Panc1 (cell line): ENCODE measurements around the gene GABRA4. TPM values are rescaled to one million over a fixed set of nuclear protein-coding genes. Genes with fewer than 3 reads are reported as not detected.

Experiments used
- ATAC-seq: fragments of 200-7000 bp; cut with Tn5 transposase; 2 replicates; pipeline ENCODE4 v1.9.1; 2020; ENCODE audit warnings: mild to moderate bottlenecking, moderate library complexity
- BruUV-seq: library from RNA; stranded (reverse); fragments of 400-500 nt; replicated peaks from 2 replicates; lab custom pipeline; 2021; lab: Mats Ljungman, UMichigan
- CTCF ChIA-PET: fragments of 300-600 bp; sonication (Branson Sonifier 250); formaldehyde crosslinking; loops from one replicate; lab custom pipeline; 2022; ENCODE audit warnings: antibody characterized with exemption; lab: Charles Lee
- POLR2A ChIA-PET: fragments of 300-600 bp; sonication (Branson Sonifier 250); formaldehyde crosslinking; loops from one replicate; lab custom pipeline; 2022; ENCODE audit warnings: antibody characterized with exemption; lab: Charles Lee
- DNase-seq: peaks from one replicate; pipeline ENCODE4 v3.0.0-alpha.2; 2010; ENCODE audit warnings: low read depth, low spot score
- H3K27ac ChIP-seq: 2 replicates; pipeline ENCODE4 v1.5.1; 2011; ENCODE audit warnings: mild to moderate bottlenecking, low read length, inconsistent platforms
- H3K27me3 ChIP-seq: fragments of 200-500 bp; sonication (Bioruptor generic); 2 replicates; pipeline ENCODE4 v1.6.0; 2014; ENCODE audit warnings: low read length, inconsistent platforms; ENCODE audit not compliant: control insufficient read depth, insufficient read depth
- H3K36me3 ChIP-seq: fragments of 200-500 bp; sonication (Bioruptor generic); 2 replicates; pipeline ENCODE4 v1.5.1; 2014; ENCODE audit warnings: inconsistent platforms, mild to moderate bottlenecking, low read length, moderate library complexity; ENCODE audit not compliant: control insufficient read depth, insufficient read depth
- H3K4me1 ChIP-seq: 2 replicates; pipeline ENCODE4 v1.5.1; 2011; ENCODE audit warnings: inconsistent platforms, mild to moderate bottlenecking, low read length, moderate library complexity; ENCODE audit not compliant: control insufficient read depth, insufficient read depth
- H3K4me3 ChIP-seq, 2 experiments: 2 replicates each; pipeline ENCODE4 v1.5.1; 2011 to 2012; ENCODE audit warnings: low read depth in 2 of 2, low read length in 2 of 2, mild to moderate bottlenecking in 2 of 2, inconsistent platforms in 1 of 2, moderate library complexity in 1 of 2
- H3K9me3 ChIP-seq: fragments of 200-500 bp; sonication (Bioruptor generic); 2 replicates; pipeline ENCODE4 v1.5.1; 2014; ENCODE audit warnings: low read depth, mild to moderate bottlenecking, inconsistent platforms, low read length, moderate library complexity; ENCODE audit not compliant: control insufficient read depth, insufficient read depth
- POLR2AphosphoS5 ChIP-seq: IDR thresholded peaks from 2 replicates; pipeline ENCODE4 v1.6.1; 2012; ENCODE audit warnings: mild to moderate bottlenecking, low read depth, low read length, moderate library complexity
- SIN3A ChIP-seq: IDR thresholded peaks from 2 replicates; pipeline ENCODE4 v1.6.1; 2012; ENCODE audit warnings: low read depth, mild to moderate bottlenecking, low read length, moderate library complexity, borderline replicate concordance; ENCODE audit not compliant: insufficient read depth
- TCF7L2 ChIP-seq: IDR thresholded peaks from 2 replicates; pipeline ENCODE4 v1.6.1; 2011; ENCODE audit warnings: mild to moderate bottlenecking, low read depth, low read length, inconsistent platforms
- in situ Hi-C: cut with HindIII; loops from 2 replicates; pipeline ENCODE4 v1.10.0; 2016; ENCODE audit warnings: low sequenced_read_pairs, low pct_unique_long_range_greater_than_20kb
- intact Hi-C: fragments of 100-400 bp; cut with micrococcal nuclease; formaldehyde crosslinking; loops from one replicate; pipeline ENCODE4 v1.10.0; 2022; ENCODE audit not compliant: unreplicated experiment
- total RNA-seq: library from RNA; stranded (reverse); gene quantifications from one replicate; pipeline ENCODE4 v1.2.1, GENCODE V29; 2021; ENCODE audit not compliant: unreplicated experiment
- TF ChIP-seq, protein P1 (sequence below): fragments of 450-650 bp; IDR thresholded peaks from 2 replicates; pipeline ENCODE4 v1.5.1; 2017; ENCODE audit warnings: mild to moderate bottlenecking
- TF ChIP-seq, protein P2 (sequence below), 2 experiments: IDR thresholded peaks; 2 replicates each; pipeline ENCODE4 v1.6.1; 2011 to 2012; ENCODE audit warnings: low read depth in 2 of 2, control low read depth in 1 of 2, low read length in 1 of 2, mild to moderate bottlenecking in 1 of 2, moderate library complexity in 1 of 2; ENCODE audit not compliant: insufficient read depth in 1 of 2

Gene GABRA4
- total RNA-seq, 1 experiment from 2014 or later, result not detected

DNA sequence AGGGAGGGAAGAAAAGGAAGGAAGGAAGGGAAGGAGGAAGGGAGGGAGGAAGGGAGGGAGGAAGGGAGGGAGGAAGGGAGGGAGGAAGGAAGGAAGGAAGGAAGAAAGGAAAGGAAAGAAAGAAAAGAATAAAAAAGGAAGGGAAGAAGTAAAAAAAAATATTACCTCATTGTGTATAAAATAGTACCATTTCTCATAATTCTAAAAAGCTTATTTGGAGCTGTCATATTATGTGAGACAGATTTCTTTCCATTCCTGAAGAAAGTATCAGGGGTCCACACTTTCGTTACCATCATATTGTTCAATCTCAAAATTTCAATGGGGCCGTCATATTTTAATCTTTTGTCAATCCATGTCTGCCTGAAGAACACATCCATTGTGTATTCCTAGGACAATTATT is 16.1 kb downstream of the GABRA4 start:
- no peak overlapping the region for H3K27ac ChIP-seq
- intact Hi-C loops (no loop called here), in situ Hi-C loops (no loop called here)
- ATAC-seq (no peak), DNase-seq (no peak)
- H3K9me3 ChIP-seq, result no peaks in the 10 kb centered on the region
- BruUV-seq, result no TSS peak
- H3K36me3 ChIP-seq, result no peaks in the 10 kb centered on the region
- ChIA-PET CTCF (no interaction called here), POLR2A (no interaction called here)
- H3K4me1 ChIP-seq, result no peaks in the 10 kb centered on the region
- H3K27me3 ChIP-seq, result no peaks in the 10 kb centered on the region
- TF ChIP-seq TCF7L2 (no peak), POLR2AphosphoS5 (no peak), SIN3A (no peak)
- TF ChIP-seq, protein P1, sequence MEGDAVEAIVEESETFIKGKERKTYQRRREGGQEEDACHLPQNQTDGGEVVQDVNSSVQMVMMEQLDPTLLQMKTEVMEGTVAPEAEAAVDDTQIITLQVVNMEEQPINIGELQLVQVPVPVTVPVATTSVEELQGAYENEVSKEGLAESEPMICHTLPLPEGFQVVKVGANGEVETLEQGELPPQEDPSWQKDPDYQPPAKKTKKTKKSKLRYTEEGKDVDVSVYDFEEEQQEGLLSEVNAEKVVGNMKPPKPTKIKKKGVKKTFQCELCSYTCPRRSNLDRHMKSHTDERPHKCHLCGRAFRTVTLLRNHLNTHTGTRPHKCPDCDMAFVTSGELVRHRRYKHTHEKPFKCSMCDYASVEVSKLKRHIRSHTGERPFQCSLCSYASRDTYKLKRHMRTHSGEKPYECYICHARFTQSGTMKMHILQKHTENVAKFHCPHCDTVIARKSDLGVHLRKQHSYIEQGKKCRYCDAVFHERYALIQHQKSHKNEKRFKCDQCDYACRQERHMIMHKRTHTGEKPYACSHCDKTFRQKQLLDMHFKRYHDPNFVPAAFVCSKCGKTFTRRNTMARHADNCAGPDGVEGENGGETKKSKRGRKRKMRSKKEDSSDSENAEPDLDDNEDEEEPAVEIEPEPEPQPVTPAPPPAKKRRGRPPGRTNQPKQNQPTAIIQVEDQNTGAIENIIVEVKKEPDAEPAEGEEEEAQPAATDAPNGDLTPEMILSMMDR, result no peak
- TF ChIP-seq, protein P2, sequence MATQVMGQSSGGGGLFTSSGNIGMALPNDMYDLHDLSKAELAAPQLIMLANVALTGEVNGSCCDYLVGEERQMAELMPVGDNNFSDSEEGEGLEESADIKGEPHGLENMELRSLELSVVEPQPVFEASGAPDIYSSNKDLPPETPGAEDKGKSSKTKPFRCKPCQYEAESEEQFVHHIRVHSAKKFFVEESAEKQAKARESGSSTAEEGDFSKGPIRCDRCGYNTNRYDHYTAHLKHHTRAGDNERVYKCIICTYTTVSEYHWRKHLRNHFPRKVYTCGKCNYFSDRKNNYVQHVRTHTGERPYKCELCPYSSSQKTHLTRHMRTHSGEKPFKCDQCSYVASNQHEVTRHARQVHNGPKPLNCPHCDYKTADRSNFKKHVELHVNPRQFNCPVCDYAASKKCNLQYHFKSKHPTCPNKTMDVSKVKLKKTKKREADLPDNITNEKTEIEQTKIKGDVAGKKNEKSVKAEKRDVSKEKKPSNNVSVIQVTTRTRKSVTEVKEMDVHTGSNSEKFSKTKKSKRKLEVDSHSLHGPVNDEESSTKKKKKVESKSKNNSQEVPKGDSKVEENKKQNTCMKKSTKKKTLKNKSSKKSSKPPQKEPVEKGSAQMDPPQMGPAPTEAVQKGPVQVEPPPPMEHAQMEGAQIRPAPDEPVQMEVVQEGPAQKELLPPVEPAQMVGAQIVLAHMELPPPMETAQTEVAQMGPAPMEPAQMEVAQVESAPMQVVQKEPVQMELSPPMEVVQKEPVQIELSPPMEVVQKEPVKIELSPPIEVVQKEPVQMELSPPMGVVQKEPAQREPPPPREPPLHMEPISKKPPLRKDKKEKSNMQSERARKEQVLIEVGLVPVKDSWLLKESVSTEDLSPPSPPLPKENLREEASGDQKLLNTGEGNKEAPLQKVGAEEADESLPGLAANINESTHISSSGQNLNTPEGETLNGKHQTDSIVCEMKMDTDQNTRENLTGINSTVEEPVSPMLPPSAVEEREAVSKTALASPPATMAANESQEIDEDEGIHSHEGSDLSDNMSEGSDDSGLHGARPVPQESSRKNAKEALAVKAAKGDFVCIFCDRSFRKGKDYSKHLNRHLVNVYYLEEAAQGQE (IDR thresholded peaks at IDR 0.05; ENCODE audit: insufficient read depth in 1 of 2, low read depth in 2 of 2, low read length in 1 of 2), result no peak
- H3K4me3 ChIP-seq, result no peak overlapping the region

DNA sequence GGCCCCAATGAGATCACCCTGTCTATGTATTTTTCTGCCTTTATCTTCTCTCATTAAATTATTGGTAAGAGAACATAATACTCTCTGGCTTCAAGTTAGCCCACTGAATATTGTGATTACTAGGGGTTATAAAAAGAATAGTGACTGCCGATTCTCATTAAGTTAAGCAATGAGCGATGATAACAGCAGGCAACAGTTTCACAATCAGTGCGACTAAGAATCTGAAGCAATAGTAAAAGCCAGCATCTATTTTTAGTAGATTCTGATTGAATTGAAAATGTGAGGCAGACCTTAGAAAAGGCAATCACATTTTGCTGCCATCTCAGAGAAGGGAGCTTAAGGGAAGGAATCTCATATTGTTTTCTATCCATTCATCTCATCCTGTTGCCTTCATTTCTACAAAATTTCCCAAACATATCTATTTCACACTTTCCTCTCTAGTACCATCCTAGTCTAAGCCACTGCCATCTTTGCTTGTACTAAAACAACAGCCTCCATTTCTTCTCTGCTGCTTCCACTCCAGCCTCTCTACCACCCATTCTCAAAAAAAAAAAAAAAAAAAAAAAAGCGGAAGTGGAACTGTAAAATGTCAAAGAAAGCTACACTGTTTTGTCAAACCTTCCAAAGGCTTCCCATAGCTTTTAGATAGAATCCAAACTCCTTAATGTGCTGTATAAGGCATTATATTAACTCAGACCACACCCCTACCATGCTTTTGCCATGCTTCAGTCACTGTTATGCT is 17.4 kb downstream of the GABRA4 start:
- DNase-seq (no peak), ATAC-seq (no peak)
- no peaks in the 10 kb centered on the region for H3K9me3 ChIP-seq
- CTCF ChIA-PET, result no interaction called here
- no peaks in the 10 kb centered on the region for H3K36me3 ChIP-seq
- POLR2A ChIA-PET, result no interaction called here
- intact Hi-C loops (no loop called here), in situ Hi-C loops (no loop called here)
- no peak overlapping the region for H3K27ac ChIP-seq
- H3K4me3 ChIP-seq, result no peak overlapping the region
- TF ChIP-seq SIN3A (no peak), POLR2AphosphoS5 (no peak), TCF7L2 (no peak)
- TF ChIP-seq, protein P1, result no peak
- TF ChIP-seq, protein P2 (IDR thresholded peaks at IDR 0.05; ENCODE audit: insufficient read depth in 1 of 2, low read depth in 2 of 2, low read length in 1 of 2), result no peak
- BruUV-seq, result no TSS peak
- no peaks in the 10 kb centered on the region for H3K27me3 ChIP-seq
- no peaks in the 10 kb centered on the region for H3K4me1 ChIP-seq
